ENCODE measurements around the gene FAM184A. TPM values are rescaled to one million over a fixed set of nuclear protein-coding genes. Genes with fewer than 3 reads are reported as not detected.

FAM184A gene
- total RNA-seq, 4 donors from 2014 or later = 0.30 to 3.8 (median 1.1) TPM

GRCh38 chr6:119075200-119075981 lies 3.1 kb downstream of the FAM184A start:
- Histone ChIP-seq H3K27ac (no peak overlapping the region), H3K27me3 (peaks cover 0 to 5% (median 0%) of the 10 kb centered on the region in 4 donors), H3K4me3 (no peak overlapping the region), H3K36me3 (no peaks in the 10 kb centered on the region), H3K4me1 (peaks cover 3 to 37% (median 5%) of the 10 kb centered on the region in 3 donors), H3K9me3 (no peaks in the 10 kb centered on the region)
- intact Hi-C loops (cut with DNase I) = no loop called here
- DNase-seq = no peak
- TF ChIP-seq POLR2A (IDR thresholded peaks at IDR 0.05) (no peak), CTCF (IDR thresholded peaks at IDR 0.05) (no peak)
- 92 to 100% methylated on average over 2 of the region's 2 CpGs for WGBS, 2 donors

- H3K36me3 ChIP-seq = no peaks in the 10 kb centered on the region
- intact Hi-C loops (cut with DNase I) = no loop called here
- no peak for DNase-seq
- H3K4me1 ChIP-seq = peaks cover 3 to 21% (median 5%) of the 10 kb centered on the region in 3 donors
- TF ChIP-seq CTCF (IDR thresholded peaks at IDR 0.05) = no peak
- H3K4me3 ChIP-seq = no peak overlapping the region
- WGBS, 2 donors = 79 to 83% methylated on average over 4 of the region's 4 CpGs
- H3K9me3 ChIP-seq = no peaks in the 10 kb centered on the region
- H3K27ac ChIP-seq = no peak overlapping the region
- peaks cover 0 to 5% (median 0%) of the 10 kb centered on the region in 4 donors for H3K27me3 ChIP-seq
Measured at GRCh38 chr6:119073307-119074051, 5.0 kb downstream of the FAM184A start.

GRCh38 chr6:119071576-119071975 lies 6.9 kb downstream of the FAM184A start:
- H3K9me3 ChIP-seq = no peaks in the 10 kb centered on the region
- intact Hi-C loops (cut with DNase I) = no loop called here
- no peak overlapping the region for H3K4me3 ChIP-seq
- H3K27me3 ChIP-seq = no peaks in the 10 kb centered on the region
- H3K36me3 ChIP-seq = no peaks in the 10 kb centered on the region
- no peak overlapping the region for H3K27ac ChIP-seq
- 97% methylated on average over 1 to 2 of the region's 2 CpGs for WGBS, 2 donors
- TF ChIP-seq POLR2A (IDR thresholded peaks at IDR 0.05) (no peak), CTCF (IDR thresholded peaks at IDR 0.05) (no peak)
- H3K4me1 ChIP-seq = peaks cover 0 to 6% (median 0%) of the 10 kb centered on the region in 3 donors
- DNase-seq = no peak

- TF ChIP-seq POLR2A (IDR thresholded peaks at IDR 0.05) (no peak), CTCF (IDR thresholded peaks at IDR 0.05) (no peak)
- Histone ChIP-seq H3K27ac (no peak overlapping the region), H3K4me3 (no peak overlapping the region), H3K4me1 (no peaks in the 10 kb centered on the region), H3K9me3 (no peaks in the 10 kb centered on the region), H3K36me3 (no peaks in the 10 kb centered on the region), H3K27me3 (no peaks in the 10 kb centered on the region)
- no peak for DNase-seq
- intact Hi-C loops (cut with DNase I) = no loop called here
Measured at GRCh38 chr6:119067091-119067490, 11.4 kb downstream of the FAM184A start.

GRCh38 chr6:119066517-119066916 lies 11.9 kb downstream of the FAM184A start:
- no peak overlapping the region for H3K27ac ChIP-seq
- H3K4me1 ChIP-seq = no peaks in the 10 kb centered on the region
- no peaks in the 10 kb centered on the region for H3K9me3 ChIP-seq
- TF ChIP-seq POLR2A (IDR thresholded peaks at IDR 0.05) = no peak
- TF ChIP-seq CTCF (IDR thresholded peaks at IDR 0.05) = no peak
- no peaks in the 10 kb centered on the region for H3K27me3 ChIP-seq
- H3K4me3 ChIP-seq = no peak overlapping the region
- WGBS, 2 donors = 71 to 75% methylated on average over 1 of the region's 1 CpG
- intact Hi-C loops (cut with DNase I) = no loop called here
- no peaks in the 10 kb centered on the region for H3K36me3 ChIP-seq
- no peak for DNase-seq

Data from esophagus squamous epithelium (tissue), 5 donors.